ENCODE results near the gene CTSE. TPM values are rescaled to one million over a fixed set of nuclear protein-coding genes. Genes with fewer than 3 reads are reported as not detected.

CTSE gene
- total and polyA plus RNA-seq, 2 of the 8 experiments (the other 6 are each of a cell fraction or from before 2014, with no cell fraction given) = 0.03 TPM; not detected in 1

DNA sequence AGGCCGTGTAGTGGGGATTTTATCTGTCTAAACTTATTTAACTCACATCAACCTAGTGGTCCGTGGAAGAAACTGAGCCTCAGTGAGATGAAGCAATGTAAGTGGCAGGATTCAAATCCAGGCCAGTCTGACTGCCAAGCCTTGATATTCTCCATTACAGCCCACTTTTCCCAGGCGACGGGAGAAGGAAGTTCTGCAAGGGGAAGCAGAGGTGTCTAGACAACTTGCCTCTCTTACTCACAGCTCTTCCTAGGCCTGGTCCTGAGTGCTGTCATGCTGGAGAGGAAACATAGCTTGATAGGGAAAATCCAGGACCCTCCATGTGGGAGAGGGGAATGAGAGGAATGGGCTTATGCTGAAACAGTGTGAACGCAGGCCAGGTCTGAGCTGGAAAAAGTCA, 9.1 kb downstream of the CTSE start (continued):
- no peak for TF ChIP-seq RFX5 (IDR thresholded peaks at IDR 0.05; ENCODE audit: borderline replicate concordance, low read depth, low read length)

Data from H1 (cell line).